SK-N-SH treated with all-trans-retinoic acid at 6 μM for 48 hours (cell line): ENCODE results near the gene CFAP251.
"Not testable (repeated sequence)": the region's sequence is repeated elsewhere in the genome, so short reads cannot be mapped to it uniquely, and the experiment has no call there.

Source experiments
- CSRNP3 ChIP-seq: fragments of 250-450 bp; sonication (Bioruptor Pico); IDR thresholded peaks from 2 replicates; pipeline ENCODE4 v1.5.1; 2021; ENCODE audit warnings: mild to moderate bottlenecking, moderate library complexity
- PATZ1 ChIP-seq: fragments of 250-450 bp; sonication (Bioruptor Pico); IDR thresholded peaks from 2 replicates; pipeline ENCODE4 v1.8.0; 2020; ENCODE audit warnings: mild to moderate bottlenecking, moderate library complexity, borderline replicate concordance
- RARB ChIP-seq: fragments of 250-450 bp; sonication (Bioruptor Pico); IDR thresholded peaks from 2 replicates; pipeline ENCODE4 v1.8.0; 2021; ENCODE audit warnings: mild to moderate bottlenecking, moderate library complexity

DNA sequence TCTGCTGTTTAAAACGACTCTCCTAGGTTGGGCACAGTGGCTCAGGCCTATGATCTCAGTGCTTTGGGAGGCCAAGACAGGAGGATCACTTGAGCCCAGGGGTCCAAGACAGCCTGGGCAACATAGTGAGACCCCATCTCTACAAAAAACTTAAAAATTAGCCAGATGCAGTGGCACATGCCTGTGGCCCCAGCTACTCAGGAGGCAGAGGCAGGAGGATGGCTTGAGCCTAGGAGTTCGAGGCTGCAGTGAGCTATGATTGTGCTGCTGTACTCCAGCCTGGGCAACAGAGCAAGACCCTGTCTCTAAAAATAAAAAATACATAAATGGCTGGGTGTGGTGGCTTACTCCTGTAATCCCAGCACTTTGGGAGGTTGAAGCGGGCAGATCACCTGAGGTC is 123.1 kb downstream of the CFAP251 start:
- not testable (repeated sequence) for TF ChIP-seq RARB, PATZ1, CSRNP3 (CRISPR knock-in tag)
